Natural killer cell (primary cell): Measurements from ENCODE around the gene ABHD15. TPM values are rescaled to one million over a fixed set of nuclear protein-coding genes. Genes with fewer than 3 reads are reported as not detected.
A peak's percentile ranks its signal among the peaks of the same experiment; 100 is the strongest.

Experiments
- ATAC-seq, 3 donors: fragments of 150-1000 bp in 2 of 3; fragments of 200-7000 bp in 1 of 3; cut with Tn5 transposase; 1 replicate in 1 of 3; 2 replicates in 2 of 3; pipeline ENCODE4 v1.10.0; 2021; ENCODE audit warnings: mild to moderate bottlenecking in 2 of 3, moderate library complexity in 2 of 3
- DNase-seq, 2 donors: peaks; one replicate each; pipeline versions ENCODE4 v3.0.0 to v3.0.0-alpha.2; 2013 to 2021; ENCODE audit warnings: mixed read lengths in 1 of 2
- H3K27ac ChIP-seq: one replicate; pipeline ENCODE4 v1.5.1; 2013; ENCODE audit warnings: mild to moderate bottlenecking, low read length
- H3K27me3 ChIP-seq: one replicate; pipeline ENCODE4 v1.6.1; 2013; ENCODE audit warnings: low read length; ENCODE audit not compliant: control insufficient read depth, insufficient read depth
- H3K36me3 ChIP-seq: one replicate; pipeline ENCODE4 v1.6.1; 2013; ENCODE audit warnings: low read length; ENCODE audit not compliant: control insufficient read depth, insufficient read depth
- H3K4me1 ChIP-seq: one replicate; pipeline ENCODE4 v1.6.1; 2013; ENCODE audit warnings: low read length; ENCODE audit not compliant: control insufficient read depth, insufficient read depth
- H3K4me3 ChIP-seq: one replicate; pipeline ENCODE4 v1.5.1; 2013; ENCODE audit warnings: low read length
- H3K9me3 ChIP-seq: one replicate; pipeline ENCODE4 v1.6.1; 2013; ENCODE audit warnings: low read length; ENCODE audit not compliant: control insufficient read depth, insufficient read depth
- H3K27ac Mint-ChIP-seq, 2 donors: one replicate each; pipeline ENCODE4 v1.8.0; 2022; ENCODE audit warnings: mild to moderate bottlenecking in 2 of 2, mixed read lengths in 2 of 2, moderate library complexity in 1 of 2
- H3K27me3 Mint-ChIP-seq, 2 donors: one replicate each; pipeline ENCODE4 v1.8.0; 2022; ENCODE audit warnings: low read depth in 2 of 2, mixed read lengths in 2 of 2
- H3K36me3 Mint-ChIP-seq: one replicate; pipeline ENCODE4 v1.8.0; 2022; ENCODE audit warnings: mixed read lengths
- H3K4me1 Mint-ChIP-seq, 2 donors: one replicate each; pipeline ENCODE4 v1.8.0; 2022; ENCODE audit warnings: mixed read lengths in 2 of 2
- H3K4me3 Mint-ChIP-seq: one replicate; pipeline ENCODE4 v1.8.0; 2022; ENCODE audit warnings: mild to moderate bottlenecking, moderate library complexity, mixed read lengths
- H3K9me3 Mint-ChIP-seq, 2 donors: one replicate each; pipeline ENCODE4 v1.8.0; 2022; ENCODE audit warnings: mixed read lengths in 2 of 2
- WGBS: methylation state at CpG from one replicate; pipeline ENCODE4 v1.1.7; 2013; ENCODE audit warnings: missing lambda C conversion rate; ENCODE audit not compliant: insufficient coverage; 5-methylcytosine and 5-hydroxymethylcytosine counted together
- intact Hi-C: fragments of 100-400 bp; cut with micrococcal nuclease; formaldehyde crosslinking; loops from one replicate; pipeline ENCODE4 v1.14.2; 2022
- total RNA-seq, 4 donors: library from RNA; stranded (reverse); fragments of 120-200 nt in 1 of 4; gene quantifications; one replicate each; pipeline versions ENCODE4 v1.2.3 to v1.2.4, GENCODE V29; 2013 to 2022
- TF ChIP-seq, protein P1 (sequence below): fragments of 200-600 bp; IDR thresholded peaks from one replicate; pipeline ENCODE4 v1.8.0; 2022; ENCODE audit warnings: antibody characterized with exemption

ABHD15 gene
- total RNA-seq, 3 donors from 2014 or later (not counting 1 experiment from before 2014, with no cell fraction given), result 31.7 to 33.8 (median 33.1) TPM

DNA sequence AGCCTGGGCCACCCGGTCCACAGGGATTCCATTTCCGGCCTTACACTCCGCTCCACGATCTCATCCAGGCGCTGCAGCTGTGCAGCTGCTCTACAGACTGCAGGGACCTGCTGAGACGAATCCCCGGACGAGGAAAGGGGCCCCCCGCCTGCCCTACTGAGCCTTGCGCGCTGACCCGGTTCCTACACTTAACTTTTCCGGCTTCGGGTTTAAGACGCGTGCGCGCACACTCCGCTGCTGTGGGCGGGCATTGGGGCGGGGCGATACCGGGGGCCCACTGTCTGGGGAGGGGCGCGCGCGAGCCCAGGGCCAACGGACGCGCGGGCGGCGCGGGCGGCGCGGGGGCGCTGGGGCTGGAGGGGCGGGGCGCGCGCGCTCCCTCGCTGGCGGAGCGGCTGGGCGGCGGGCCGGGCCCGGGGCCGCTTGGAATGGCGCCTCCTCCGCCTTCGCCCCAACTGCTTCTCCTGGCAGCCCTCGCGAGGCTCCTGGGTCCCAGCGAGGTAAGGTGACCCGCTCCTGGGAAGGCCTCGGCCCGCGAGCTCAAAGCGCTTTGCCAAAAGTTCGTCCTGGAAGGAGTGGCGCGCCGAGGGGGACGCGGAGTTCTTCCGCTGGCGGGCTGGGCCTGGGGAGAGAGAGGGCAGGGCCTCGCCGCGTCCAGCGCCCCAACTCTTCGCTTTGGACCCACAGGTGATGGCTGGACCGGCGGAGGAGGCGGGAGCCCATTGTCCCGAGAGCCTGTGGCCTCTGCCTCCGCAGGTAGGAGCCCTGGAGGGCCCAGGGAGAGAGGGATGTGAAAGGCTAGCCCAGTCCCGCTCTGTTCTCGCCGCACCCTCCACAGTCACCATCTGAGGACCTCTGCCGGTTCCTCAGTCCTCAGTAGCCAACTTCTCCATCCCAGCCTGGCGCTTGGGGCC lies 1.8 kb upstream of the ABHD15 start, which contains the start of gene TP53I13:
TSS of gene TP53I13 (plus strand) at position 371 of the 914 bp plus-strand sequence. CDS start at position 429, 58 bp downstream.
- Histone ChIP-seq H3K27me3 (no peaks in the 10 kb centered on the region), H3K9me3 (no peaks in the 10 kb centered on the region), H3K36me3 (peaks cover 4% of the 10 kb centered on the region), H3K4me3 (peak within 1 kb of the TSS; percentile 96), H3K4me1 (peaks cover 49% of the 10 kb centered on the region), H3K27ac (peak within 1 kb of the TSS; percentile 83)
- H3K4me3 Mint-ChIP-seq, result peak within 1 kb of the TSS; percentile 99
- DNase-seq (peak; percentile 74 to 92), ATAC-seq (peak; percentile 57 to 73 (median 57))
- WGBS, result 2% methylated on average over 85 of the region's 85 CpGs
- no peaks in the 10 kb centered on the region for H3K27me3 Mint-ChIP-seq
- no peaks in the 10 kb centered on the region for H3K36me3 Mint-ChIP-seq
- H3K27ac Mint-ChIP-seq, result peak within 1 kb of the TSS; percentile 93 to 94
- intact Hi-C loops, result loop anchor here (2.0 to 10.0 kb wide), 2 partner anchors 20 to 46 kb away; partner anchors contain the start of gene GIT1
- no peaks in the 10 kb centered on the region for H3K9me3 Mint-ChIP-seq
- TF ChIP-seq, protein P1, sequence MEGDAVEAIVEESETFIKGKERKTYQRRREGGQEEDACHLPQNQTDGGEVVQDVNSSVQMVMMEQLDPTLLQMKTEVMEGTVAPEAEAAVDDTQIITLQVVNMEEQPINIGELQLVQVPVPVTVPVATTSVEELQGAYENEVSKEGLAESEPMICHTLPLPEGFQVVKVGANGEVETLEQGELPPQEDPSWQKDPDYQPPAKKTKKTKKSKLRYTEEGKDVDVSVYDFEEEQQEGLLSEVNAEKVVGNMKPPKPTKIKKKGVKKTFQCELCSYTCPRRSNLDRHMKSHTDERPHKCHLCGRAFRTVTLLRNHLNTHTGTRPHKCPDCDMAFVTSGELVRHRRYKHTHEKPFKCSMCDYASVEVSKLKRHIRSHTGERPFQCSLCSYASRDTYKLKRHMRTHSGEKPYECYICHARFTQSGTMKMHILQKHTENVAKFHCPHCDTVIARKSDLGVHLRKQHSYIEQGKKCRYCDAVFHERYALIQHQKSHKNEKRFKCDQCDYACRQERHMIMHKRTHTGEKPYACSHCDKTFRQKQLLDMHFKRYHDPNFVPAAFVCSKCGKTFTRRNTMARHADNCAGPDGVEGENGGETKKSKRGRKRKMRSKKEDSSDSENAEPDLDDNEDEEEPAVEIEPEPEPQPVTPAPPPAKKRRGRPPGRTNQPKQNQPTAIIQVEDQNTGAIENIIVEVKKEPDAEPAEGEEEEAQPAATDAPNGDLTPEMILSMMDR, result no peak
- H3K4me1 Mint-ChIP-seq, result peaks cover 38 to 47% of the 10 kb centered on the region in 2 donors

DNA sequence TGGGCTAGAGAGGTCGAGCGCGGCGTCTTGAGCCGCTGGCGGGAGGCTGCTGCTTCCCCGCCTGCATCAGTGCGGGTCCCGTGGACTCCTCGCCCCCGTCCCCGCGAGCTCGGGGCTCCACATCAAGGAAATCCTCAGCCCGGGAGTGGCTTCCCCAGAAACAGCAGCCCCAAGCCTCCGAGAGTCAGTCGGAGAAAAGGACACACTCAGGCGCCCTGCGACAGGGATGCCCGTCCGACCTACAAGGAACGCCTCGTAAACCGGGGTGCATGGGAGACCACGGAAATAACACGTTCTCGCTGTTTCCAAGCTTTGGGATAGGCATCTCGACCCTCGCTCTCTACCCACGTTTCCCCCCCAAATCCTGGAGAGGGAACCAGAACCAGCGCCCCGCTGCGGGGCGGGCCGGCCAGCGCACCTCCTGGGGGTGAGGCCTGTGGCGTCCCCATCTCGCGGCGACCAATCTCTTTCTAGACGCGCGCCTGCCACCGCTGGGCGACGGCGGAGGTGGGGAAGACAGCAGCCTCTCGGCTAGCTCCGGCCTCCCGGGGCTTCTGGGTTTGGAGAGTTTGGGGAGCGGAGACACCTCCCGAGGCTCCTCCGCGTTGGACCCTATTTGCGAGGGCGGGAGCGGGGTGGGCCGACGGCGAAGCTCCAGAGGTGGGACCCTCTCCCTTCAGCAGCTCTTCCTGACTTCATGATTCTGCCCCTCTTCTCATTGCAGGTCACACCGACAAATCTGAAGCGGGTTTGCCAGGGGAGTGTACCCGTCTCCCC lies 905 bp upstream of the ABHD15 start:
- no peaks in the 10 kb centered on the region for H3K27me3 ChIP-seq
- no peaks in the 10 kb centered on the region for H3K27me3 Mint-ChIP-seq
- H3K4me1 ChIP-seq, result peaks cover 52% of the 10 kb centered on the region
- H3K27ac ChIP-seq, result peak overlapping the region; percentile 83
- peak overlapping the region; percentile 99 for H3K4me3 Mint-ChIP-seq
- no peaks in the 10 kb centered on the region for H3K9me3 ChIP-seq
- H3K27ac Mint-ChIP-seq, result peak overlapping the region; percentile 93 to 94
- peaks cover 2% of the 10 kb centered on the region for H3K36me3 ChIP-seq
- intact Hi-C loops, result loop anchor here (2.0 to 10.0 kb wide), 2 partner anchors 21 to 47 kb away; partner anchors contain the start of gene GIT1
- TF ChIP-seq, protein P1, result no peak
- DNase-seq, result peak; percentile 71 to 86
- H3K4me3 ChIP-seq, result peak overlapping the region; percentile 96
- peak; percentile 59 to 76 (median 60) for ATAC-seq
- H3K4me1 Mint-ChIP-seq, result peaks cover 41 to 51% of the 10 kb centered on the region in 2 donors
- no peaks in the 10 kb centered on the region for H3K36me3 Mint-ChIP-seq
- WGBS, result under 1% methylated on average over 63 of the region's 63 CpGs
- H3K9me3 Mint-ChIP-seq, result no peaks in the 10 kb centered on the region

DNA sequence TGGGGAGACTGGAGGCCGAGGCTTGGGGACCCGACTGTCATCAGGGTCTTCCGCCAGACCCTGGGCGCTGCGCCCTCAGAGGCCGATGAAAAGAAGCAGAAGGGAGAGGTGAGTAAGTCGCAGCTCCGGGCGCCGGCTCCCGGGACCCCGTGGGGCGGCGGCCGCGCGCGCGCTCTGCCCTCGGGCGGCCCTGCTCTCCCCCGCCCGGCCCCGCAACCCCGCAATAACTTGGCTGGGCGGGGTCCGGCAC lies 392 bp upstream of the ABHD15 start:
- ATAC-seq, result peak; percentile 6 to 25 (median 10)
- Histone ChIP-seq H3K4me3 (peak overlapping the region; percentile 96), H3K9me3 (no peaks in the 10 kb centered on the region), H3K36me3 (peaks cover 6% of the 10 kb centered on the region), H3K27ac (peak overlapping the region; percentile 83), H3K4me1 (peaks cover 55% of the 10 kb centered on the region), H3K27me3 (no peaks in the 10 kb centered on the region)
- Mint-ChIP-seq H3K27me3 (no peaks in the 10 kb centered on the region), H3K36me3 (no peaks in the 10 kb centered on the region), H3K9me3 (no peaks in the 10 kb centered on the region), H3K4me3 (peak overlapping the region; percentile 99), H3K27ac (peak overlapping the region; percentile 93 to 94), H3K4me1 (peaks cover 46 to 56% of the 10 kb centered on the region in 2 donors)
- under 1% methylated on average over 27 of the region's 27 CpGs for WGBS
- intact Hi-C loops, result loop anchor here (10.0 kb wide), 1 partner anchor 48 kb away; no protein-coding TSS in a partner anchor
- TF ChIP-seq, protein P1, result no peak
- DNase-seq, result no peak
